ENCODE data around the gene PPM1D.

- TF ChIP-seq CTCF (IDR thresholded peaks at IDR 0.05): no peak
- TF ChIP-seq ZFX (IDR thresholded peaks at IDR 0.05; ENCODE audit: borderline replicate concordance): no peak
These were observed 17.0 kb upstream of the PPM1D start for GRCh38 chr17:60583008-60583407.

All from 22Rv1 (cell line).